K562 (cell line): ENCODE data around the gene EXOC3L1. TPM values are rescaled to one million over a fixed set of nuclear protein-coding genes. Genes with fewer than 3 reads are reported as not detected.

Experiments
- ADNP ChIP-seq: fragments of 200-800 bp; sonication (Bioruptor generic); IDR thresholded peaks from 2 replicates; pipeline ENCODE4 v1.6.1; 2016; ENCODE audit warnings: missing genetic modification characterization, missing compliant biosample characterization
- AFF1 ChIP-seq, 2 experiments: fragments of 450-650 bp; IDR thresholded peaks; 2 replicates each; pipeline ENCODE4 v1.6.1; 2018; ENCODE audit warnings: mild to moderate bottlenecking in 2 of 2, low read depth in 1 of 2; ENCODE audit not compliant: partially characterized antibody in 2 of 2
- ARID2 ChIP-seq: fragments of 450-650 bp; IDR thresholded peaks from 2 replicates; pipeline ENCODE4 v1.6.1; 2017; ENCODE audit warnings: antibody characterized with exemption, mild to moderate bottlenecking
- CREB5 ChIP-seq: fragments of 250-450 bp; sonication (Bioruptor Pico); IDR thresholded peaks from 2 replicates; pipeline ENCODE4 v1.5.0; 2020; ENCODE audit warnings: mild to moderate bottlenecking
- FOXA1 ChIP-seq: fragments of 450-650 bp; IDR thresholded peaks from 2 replicates; pipeline ENCODE4 v1.6.1; 2016; ENCODE audit warnings: mild to moderate bottlenecking, borderline replicate concordance
- NFIX ChIP-seq: fragments of 250-450 bp; sonication (Bioruptor Pico); IDR thresholded peaks from 2 replicates; pipeline ENCODE4 v1.4.0; 2020; ENCODE audit warnings: low read depth, mild to moderate bottlenecking, moderate library complexity
- POLR2A ChIP-seq: fragments of 450-650 bp; conservative IDR thresholded peaks from 2 replicates; pipeline ENCODE4 v1.6.1; 2016
- RBM34 ChIP-seq: fragments of 200-400 bp; formaldehyde crosslinking; IDR thresholded peaks from 2 replicates; pipeline ENCODE4 v1.6.1; 2018; ENCODE audit warnings: low read length, borderline replicate concordance; ENCODE audit not compliant: insufficient read depth
- RHOXF2B ChIP-seq: fragments of 250-450 bp; sonication (Bioruptor Pico); conservative IDR thresholded peaks from 2 replicates; pipeline ENCODE4 v1.5.1; 2021
- SRSF3 ChIP-seq: fragments of 200-400 bp; formaldehyde crosslinking; IDR thresholded peaks from 2 replicates; pipeline ENCODE4 v1.6.1; 2016; ENCODE audit warnings: mild to moderate bottlenecking, low read length, moderate library complexity; ENCODE audit not compliant: insufficient read depth
- ZBTB11 ChIP-seq, 3 experiments: fragments of 200-800 bp in 1 of 3; fragments of 250-450 bp in 1 of 3; fragments of 450-650 bp in 1 of 3; sonication (Bioruptor Pico) in 1 of 3; sonication (Bioruptor generic) in 1 of 3; formaldehyde crosslinking in 1 of 3; IDR thresholded peaks; 2 replicates each; pipeline versions ENCODE4 v1.6.1 to v1.8.0; 2016 to 2022; ENCODE audit warnings: mild to moderate bottlenecking in 2 of 3, missing genetic modification characterization in 2 of 3, missing compliant biosample characterization in 1 of 3, moderate library complexity in 1 of 3
- ZNF398 ChIP-seq: fragments of 250-450 bp; sonication (Bioruptor Pico); IDR thresholded peaks from 2 replicates; pipeline ENCODE4 v1.8.0; 2021; ENCODE audit warnings: moderate library complexity, mild to moderate bottlenecking, inconsistent platforms
- polyA plus RNA-seq, 8 experiments: library from polyadenylated mRNA; depleted of rRNA in 4 of 8; stranded (reverse) in 5 of 8; unstranded in 3 of 8; fragments of >200 nt; fragmentation: Nextera tagmentation in 2 of 8; fragmentation: Illumina TruSeq in 1 of 8; extraction: Ambion mirVana in 2 of 8; extraction: Trizol in 1 of 8; gene quantifications; 2 replicates each; pipeline versions ENCODE4 v1.2.1 to v1.2.3, GENCODE V29; 2011 to 2014; ENCODE audit warnings: inconsistent platforms in 1 of 8, missing spikeins in 1 of 8
- total RNA-seq, 7 experiments: library from RNA; depleted of rRNA in 6 of 7; stranded (reverse); fragments of >200 nt in 6 of 7; fragmentation: Illumina TruSeq in 2 of 7; extraction: Trizol in 2 of 7; gene quantifications; 2 replicates each; pipeline versions ENCODE4 v1.2.1 to v1.2.3, GENCODE V29; 2011 to 2021; ENCODE audit warnings: low replicate concordance in 1 of 7
- TF ChIP-seq, protein P1 (sequence below): conservative IDR thresholded peaks from 2 replicates; pipeline ENCODE4 v1.6.1; 2011; ENCODE audit warnings: low read depth, mild to moderate bottlenecking, low read length; ENCODE audit not compliant: control insufficient read depth

The EXOC3L1 gene
- total and polyA plus RNA-seq, 9 of the 15 experiments (the other 6 are each of a cell fraction or from before 2014, with no cell fraction given) = 0.08 TPM; not detected in 8

- no peak for TF ChIP-seq SRSF3
- TF ChIP-seq ZBTB11 (CRISPR knock-in tag; IDR thresholded peaks at IDR 0.05) = peak in 1 of 3 experiments; percentile 44; a peak in 1 of 6 replicates
- no peak for TF ChIP-seq CREB5 (CRISPR knock-in tag)
- TF ChIP-seq RHOXF2B (CRISPR knock-in tag) = no peak
- TF ChIP-seq RBM34 = 0 out of 2 replicates have a peak, but pooled peaks have one; percentile 50
- TF ChIP-seq AFF1 (IDR thresholded peaks at IDR 0.05; ENCODE audit: low read depth in 1 of 2, partially characterized antibody in 2 of 2) = no peak
- no peak for TF ChIP-seq NFIX (CRISPR knock-in tag)
- TF ChIP-seq ZNF398 (CRISPR knock-in tag) = no peak
- no peak for TF ChIP-seq FOXA1
- peak; percentile 88 for TF ChIP-seq POLR2A
- TF ChIP-seq, protein P1, sequence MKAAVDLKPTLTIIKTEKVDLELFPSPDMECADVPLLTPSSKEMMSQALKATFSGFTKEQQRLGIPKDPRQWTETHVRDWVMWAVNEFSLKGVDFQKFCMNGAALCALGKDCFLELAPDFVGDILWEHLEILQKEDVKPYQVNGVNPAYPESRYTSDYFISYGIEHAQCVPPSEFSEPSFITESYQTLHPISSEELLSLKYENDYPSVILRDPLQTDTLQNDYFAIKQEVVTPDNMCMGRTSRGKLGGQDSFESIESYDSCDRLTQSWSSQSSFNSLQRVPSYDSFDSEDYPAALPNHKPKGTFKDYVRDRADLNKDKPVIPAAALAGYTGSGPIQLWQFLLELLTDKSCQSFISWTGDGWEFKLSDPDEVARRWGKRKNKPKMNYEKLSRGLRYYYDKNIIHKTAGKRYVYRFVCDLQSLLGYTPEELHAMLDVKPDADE = no peak
- no peak for TF ChIP-seq ARID2
- no peak for TF ChIP-seq ADNP (tag)
Observed at GRCh38 chr16:67183627-67184452, 6.1 kb downstream of the EXOC3L1 start, which contains the start of gene MATCAP1 (continued).
